Sigmoid colon (tissue), 7 donors: ENCODE data around the gene TCERG1L. TPM values are rescaled to one million over a fixed set of nuclear protein-coding genes. Genes with fewer than 3 reads are reported as not detected.

Source experiments
- DNase-seq: peaks from one replicate; pipeline ENCODE4 v3.0.0-alpha.2; 2019
- H3K27ac ChIP-seq, 4 donors: fragments of 200-600 bp; sonication (generic); one replicate each; pipeline ENCODE4 v1.5.1; 2016 to 2019; ENCODE audit warnings: mild to moderate bottlenecking in 1 of 4
- H3K27me3 ChIP-seq, 3 donors: fragments of 200-600 bp; sonication (generic); one replicate each; pipeline ENCODE4 v1.5.1; 2019; ENCODE audit warnings: mild to moderate bottlenecking in 1 of 3
- H3K36me3 ChIP-seq, 4 donors: fragments of 200-600 bp; sonication (generic); one replicate each; pipeline ENCODE4 v1.5.1; 2016 to 2019
- H3K4me1 ChIP-seq, 4 donors: fragments of 200-600 bp; sonication (generic); one replicate each; pipeline ENCODE4 v1.5.1; 2017 to 2019
- H3K4me3 ChIP-seq, 4 donors: fragments of 200-600 bp; sonication (generic); one replicate each; pipeline ENCODE4 v1.5.1; 2017 to 2019; ENCODE audit warnings: mild to moderate bottlenecking in 2 of 4, moderate library complexity in 1 of 4
- H3K9me3 ChIP-seq, 4 donors: fragments of 200-600 bp in 3 of 4; sonication (generic) in 3 of 4; one replicate each; pipeline versions ENCODE4 v1.5.1 to v1.6.1; 2013 to 2019
- EP300 ChIP-seq, 4 donors: sonication (generic); formaldehyde crosslinking; IDR thresholded peaks; one replicate each; pipeline ENCODE4 v1.6.1; 2017; ENCODE audit warnings: antibody characterized with exemption in 4 of 4
- POLR2A ChIP-seq, 2 donors: fragments of 450-650 bp; IDR thresholded peaks; one replicate each; pipeline ENCODE4 v1.6.1; 2016; ENCODE audit warnings: antibody characterized with exemption in 2 of 2, mild to moderate bottlenecking in 2 of 2, moderate library complexity in 2 of 2
- POLR2AphosphoS5 ChIP-seq, 4 donors: sonication (generic); formaldehyde crosslinking; IDR thresholded peaks; one replicate each; pipeline ENCODE4 v1.6.1; 2017; ENCODE audit warnings: antibody characterized with exemption in 4 of 4
- WGBS, 2 donors: extraction: QIAGEN DNeasy Blood & Tissue Kit; methylation state at CpG; one replicate each; pipeline ENCODE4 v1.1.7; 2013; 5-methylcytosine and 5-hydroxymethylcytosine counted together
- intact Hi-C: fragments of 100-400 bp; cut with DNase I; formaldehyde crosslinking; loops from one replicate; pipeline ENCODE4 v1.15.1; 2023
- polyA plus RNA-seq, 3 donors: library from polyadenylated mRNA; stranded (reverse); fragments of 200-250 nt; gene quantifications; one replicate each; pipeline ENCODE4 v1.2.3, GENCODE V29; 2013
- total RNA-seq, 4 donors: library from RNA; depleted of rRNA; stranded (reverse); fragments of >200 nt; gene quantifications; one replicate each; pipeline ENCODE4 v1.1.0, GENCODE V29; 2016
- TF ChIP-seq, protein P1 (sequence below), 4 experiments: fragments of 450-650 bp in 3 of 4; fragments of 200-600 bp in 1 of 4; IDR thresholded peaks; one replicate each; pipeline ENCODE4 v1.5.1; 2016 to 2019; ENCODE audit warnings: antibody characterized with exemption in 4 of 4, mild to moderate bottlenecking in 3 of 4, moderate library complexity in 2 of 4
- donor health status: healthy with polysubstance abuse.
- donor health status: Bipolar disorder and iron deficiency.
- donor health status: healthy.

TCERG1L gene
- total and polyA plus RNA-seq, 7 donors = under 0.01 to 0.55 (median 0.10) TPM; not detected in 4

DNA sequence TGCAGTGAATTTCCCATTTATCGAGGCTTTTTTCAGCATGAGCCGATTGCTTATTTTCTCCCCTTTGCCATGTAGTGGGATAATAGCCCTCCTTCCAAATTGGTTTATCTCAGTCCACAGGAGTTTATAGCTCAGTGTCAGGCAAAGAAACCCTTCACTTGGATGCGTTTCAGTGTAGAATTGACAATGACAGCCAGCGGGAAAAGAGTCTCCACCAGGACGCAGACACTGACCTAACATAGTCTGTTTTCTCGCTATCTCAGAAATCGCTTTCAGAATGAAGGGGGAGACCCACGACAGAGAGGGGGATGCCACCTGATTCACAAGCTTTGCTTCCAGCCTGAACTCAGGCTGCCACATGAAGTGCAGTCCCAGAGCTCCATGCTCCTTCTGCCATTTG lies 43.5 kb upstream of the TCERG1L start:
- DNase-seq = no peak
- Histone ChIP-seq H3K36me3 (no peaks in the 10 kb centered on the region), H3K9me3 (no peaks in the 10 kb centered on the region), H3K27me3 (peaks cover 0 to 16% (median 0%) of the 10 kb centered on the region in 3 donors), H3K4me3 (no peak overlapping the region), H3K4me1 (no peaks in the 10 kb centered on the region), H3K27ac (no peak overlapping the region)
- WGBS, 2 donors = 79 to 87% methylated on average over 8 of the region's 8 CpGs
- no peak for TF ChIP-seq EP300 (IDR thresholded peaks at IDR 0.05)
- TF ChIP-seq, protein P1, sequence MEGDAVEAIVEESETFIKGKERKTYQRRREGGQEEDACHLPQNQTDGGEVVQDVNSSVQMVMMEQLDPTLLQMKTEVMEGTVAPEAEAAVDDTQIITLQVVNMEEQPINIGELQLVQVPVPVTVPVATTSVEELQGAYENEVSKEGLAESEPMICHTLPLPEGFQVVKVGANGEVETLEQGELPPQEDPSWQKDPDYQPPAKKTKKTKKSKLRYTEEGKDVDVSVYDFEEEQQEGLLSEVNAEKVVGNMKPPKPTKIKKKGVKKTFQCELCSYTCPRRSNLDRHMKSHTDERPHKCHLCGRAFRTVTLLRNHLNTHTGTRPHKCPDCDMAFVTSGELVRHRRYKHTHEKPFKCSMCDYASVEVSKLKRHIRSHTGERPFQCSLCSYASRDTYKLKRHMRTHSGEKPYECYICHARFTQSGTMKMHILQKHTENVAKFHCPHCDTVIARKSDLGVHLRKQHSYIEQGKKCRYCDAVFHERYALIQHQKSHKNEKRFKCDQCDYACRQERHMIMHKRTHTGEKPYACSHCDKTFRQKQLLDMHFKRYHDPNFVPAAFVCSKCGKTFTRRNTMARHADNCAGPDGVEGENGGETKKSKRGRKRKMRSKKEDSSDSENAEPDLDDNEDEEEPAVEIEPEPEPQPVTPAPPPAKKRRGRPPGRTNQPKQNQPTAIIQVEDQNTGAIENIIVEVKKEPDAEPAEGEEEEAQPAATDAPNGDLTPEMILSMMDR (IDR thresholded peaks at IDR 0.05) = no peak
- no peak for TF ChIP-seq POLR2AphosphoS5 (IDR thresholded peaks at IDR 0.05)
- TF ChIP-seq POLR2A (IDR thresholded peaks at IDR 0.05) = no peak
- intact Hi-C loops = no loop called here

DNA sequence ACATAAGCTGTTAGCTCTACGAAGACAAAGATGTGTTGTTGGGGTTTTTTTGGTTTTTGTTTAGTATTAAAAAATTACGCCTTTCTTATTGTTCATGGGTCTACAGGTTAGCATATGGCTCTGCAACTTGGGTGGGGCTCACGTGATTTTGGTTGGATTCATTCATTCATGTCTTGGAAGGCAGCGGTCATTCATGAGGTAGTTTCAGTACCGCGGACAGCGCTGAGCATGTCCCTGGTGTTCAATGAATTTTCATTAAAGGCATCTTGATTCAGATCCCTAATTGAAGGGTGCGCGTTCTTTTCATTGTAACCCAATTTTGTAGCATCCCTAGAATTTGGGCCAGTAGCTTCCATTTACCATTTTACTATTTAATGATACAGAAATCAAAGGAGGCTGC lies 42.9 kb upstream of the TCERG1L start:
- Histone ChIP-seq H3K36me3 (no peaks in the 10 kb centered on the region), H3K4me1 (no peaks in the 10 kb centered on the region), H3K4me3 (no peak overlapping the region), H3K9me3 (no peaks in the 10 kb centered on the region), H3K27ac (no peak overlapping the region), H3K27me3 (peaks cover 0 to 21% (median 0%) of the 10 kb centered on the region in 3 donors)
- 61 to 72% methylated on average over 9 of the region's 9 CpGs for WGBS, 2 donors
- DNase-seq = no peak
- no peak for TF ChIP-seq EP300 (IDR thresholded peaks at IDR 0.05)
- TF ChIP-seq, protein P1 (IDR thresholded peaks at IDR 0.05) = no peak
- intact Hi-C loops = no loop called here

GRCh38 chr10:131352765-131353290 lies 41.3 kb upstream of the TCERG1L start:
- WGBS, 2 donors = 89 to 92% methylated on average over 7 of the region's 7 CpGs

GRCh38 chr10:131350660-131351059 lies 39.1 kb upstream of the TCERG1L start:
- Histone ChIP-seq H3K36me3 (no peaks in the 10 kb centered on the region), H3K9me3 (no peaks in the 10 kb centered on the region), H3K4me1 (no peaks in the 10 kb centered on the region), H3K27ac (no peak overlapping the region), H3K27me3 (peaks cover 0 to 21% (median 0%) of the 10 kb centered on the region in 3 donors), H3K4me3 (no peak overlapping the region)
- no peak for DNase-seq
- TF ChIP-seq POLR2AphosphoS5 (IDR thresholded peaks at IDR 0.05) (no peak), EP300 (IDR thresholded peaks at IDR 0.05) (no peak), POLR2A (IDR thresholded peaks at IDR 0.05) (no peak)
- TF ChIP-seq, protein P1 (IDR thresholded peaks at IDR 0.05) = no peak
- 55 to 59% methylated on average over 10 of the region's 10 CpGs for WGBS, 2 donors
- intact Hi-C loops = no loop called here

More at GRCh38 chr10:131352765-131353290, 41.3 kb upstream of the TCERG1L start:
- no peaks in the 10 kb centered on the region for H3K9me3 ChIP-seq
- H3K36me3 ChIP-seq = no peaks in the 10 kb centered on the region
- H3K27ac ChIP-seq = no peak overlapping the region
- no peaks in the 10 kb centered on the region for H3K4me1 ChIP-seq
- no peak for DNase-seq
- peaks cover 0 to 27% (median 0%) of the 10 kb centered on the region in 3 donors for H3K27me3 ChIP-seq
- intact Hi-C loops = no loop called here
- H3K4me3 ChIP-seq = no peak overlapping the region
- TF ChIP-seq POLR2A (IDR thresholded peaks at IDR 0.05) (no peak), POLR2AphosphoS5 (IDR thresholded peaks at IDR 0.05) (no peak), EP300 (IDR thresholded peaks at IDR 0.05) (no peak)
- TF ChIP-seq, protein P1 (IDR thresholded peaks at IDR 0.05) = no peak

DNA sequence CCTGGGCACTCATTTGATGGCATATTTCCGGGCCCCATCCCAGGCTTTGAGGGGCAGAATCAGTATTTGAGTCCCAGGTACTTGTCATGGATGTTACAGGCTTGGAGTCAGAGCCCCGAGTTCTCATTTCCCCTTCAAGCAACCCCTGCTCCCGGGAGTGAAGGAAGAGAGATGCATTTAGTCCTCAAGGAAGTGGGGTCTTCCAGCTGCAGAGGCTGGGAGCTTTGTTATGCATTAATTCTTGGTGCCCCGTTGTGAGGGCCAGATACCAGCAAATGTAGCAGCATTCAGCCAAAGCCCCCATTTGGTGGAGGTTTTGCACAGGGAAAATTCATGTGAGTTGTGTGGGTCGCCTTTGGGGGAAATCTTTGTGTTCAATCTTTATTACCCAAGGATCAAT lies 38.7 kb upstream of the TCERG1L start:
- Histone ChIP-seq H3K4me1 (no peaks in the 10 kb centered on the region), H3K36me3 (no peaks in the 10 kb centered on the region), H3K9me3 (no peaks in the 10 kb centered on the region), H3K27me3 (peaks cover 0 to 21% (median 0%) of the 10 kb centered on the region in 3 donors), H3K4me3 (no peak overlapping the region), H3K27ac (no peak overlapping the region)
- no peak for DNase-seq
- no peak for TF ChIP-seq POLR2AphosphoS5 (IDR thresholded peaks at IDR 0.05)
- TF ChIP-seq, protein P1 (IDR thresholded peaks at IDR 0.05) = no peak
- TF ChIP-seq EP300 (IDR thresholded peaks at IDR 0.05) = no peak
- no peak for TF ChIP-seq POLR2A (IDR thresholded peaks at IDR 0.05)
- intact Hi-C loops = no loop called here
- WGBS, 2 donors = 47 to 50% methylated on average over 5 of the region's 5 CpGs
